Activated B cell treated with CpG ODN at 0.5 μM for 24 hours (primary cell): ENCODE measurements around the gene TSBP1. TPM values are rescaled to one million over a fixed set of nuclear protein-coding genes. Genes with fewer than 3 reads are reported as not detected.
"Not testable (repeated sequence)": the region's sequence is repeated elsewhere in the genome, so short reads cannot be mapped to it uniquely, and the experiment has no call there.

ENCODE experiments used
- ATAC-seq: fragments of 200-7000 bp; cut with Tn5 transposase; one replicate; pipeline ENCODE4 v1.10.0; 2021; ENCODE audit warnings: low read depth, mild to moderate bottlenecking, moderate library complexity
- CTCF ChIA-PET: fragments of 350-600 bp; sonication (Branson Sonifier 250); formaldehyde crosslinking; loops from one replicate; lab custom pipeline; 2021; ENCODE audit warnings: antibody characterized with exemption; lab: Charles Lee
- POLR2A ChIA-PET: fragments of 350-600 bp; sonication (Branson Sonifier 250); formaldehyde crosslinking; loops from one replicate; lab custom pipeline; 2021; ENCODE audit warnings: antibody characterized with exemption; lab: Charles Lee
- DNase-seq: peaks from one replicate; pipeline ENCODE4 v3.0.0; 2022
- H3K27ac Mint-ChIP-seq: one replicate; pipeline ENCODE4 v1.8.0; 2020; ENCODE audit warnings: mixed read lengths
- H3K27me3 Mint-ChIP-seq: one replicate; pipeline ENCODE4 v1.8.0; 2021; ENCODE audit warnings: mixed read lengths
- H3K36me3 Mint-ChIP-seq: one replicate; pipeline ENCODE4 v1.8.0; 2021; ENCODE audit warnings: low read depth, mixed read lengths
- H3K4me1 Mint-ChIP-seq: one replicate; pipeline ENCODE4 v1.8.0; 2021; ENCODE audit warnings: mixed read lengths
- H3K4me3 Mint-ChIP-seq: one replicate; pipeline ENCODE4 v1.8.0; 2020; ENCODE audit warnings: mild to moderate bottlenecking, mixed read lengths
- H3K9me3 Mint-ChIP-seq: one replicate; pipeline ENCODE4 v1.8.0; 2020; ENCODE audit warnings: mixed read lengths
- CTCF ChIP-seq: fragments of 200-600 bp; IDR thresholded peaks from one replicate; pipeline ENCODE4 v1.8.0; 2022; ENCODE audit warnings: antibody characterized with exemption, mild to moderate bottlenecking
- intact Hi-C: fragments of 100-400 bp; cut with micrococcal nuclease; formaldehyde crosslinking; loops from one replicate; pipeline ENCODE4 v1.15.1; 2024
- total RNA-seq: library from RNA; stranded (reverse); gene quantifications from 2 replicates; pipeline ENCODE4 v1.2.3, GENCODE V29; 2022

The TSBP1 gene
- total RNA-seq, 1 donor from 2014 or later: not detected

GRCh38 chr6:32293695-32294094, 78.0 kb downstream of the TSBP1 start:
- intact Hi-C loops: no loop called here
- Mint-ChIP-seq H3K4me3 (no peak overlapping the region), H3K27ac (no peak overlapping the region), H3K9me3 (no peaks in the 10 kb centered on the region), H3K27me3 (no peaks in the 10 kb centered on the region), H3K4me1 (peaks cover 35% of the 10 kb centered on the region), H3K36me3 (no peaks in the 10 kb centered on the region)
- TF ChIP-seq CTCF: no peak
- POLR2A ChIA-PET: no interaction called here
- CTCF ChIA-PET: no interaction called here
- ATAC-seq: no peak
- DNase-seq: no peak

DNA sequence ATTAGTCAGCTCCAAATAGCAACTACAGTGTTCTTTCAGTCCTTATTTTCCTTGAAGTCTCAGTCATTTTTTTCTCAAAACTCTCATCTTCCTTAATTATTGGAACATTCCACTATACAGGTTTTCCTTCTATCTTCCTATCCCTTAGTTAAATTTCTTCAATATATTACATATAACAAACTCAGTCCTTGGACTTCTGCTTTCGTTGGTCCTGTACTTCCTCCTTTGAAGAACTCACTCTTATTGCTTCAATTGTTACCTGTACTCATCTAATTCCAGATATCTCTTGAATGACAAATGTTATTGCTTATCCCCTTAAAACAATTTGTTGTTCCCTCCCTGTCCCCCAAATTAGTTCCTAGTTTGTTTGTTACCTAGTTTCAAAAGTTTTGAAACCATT, 80.2 kb downstream of the TSBP1 start:
- ChIA-PET POLR2A (no interaction called here), CTCF (no interaction called here)
- no peaks in the 10 kb centered on the region for H3K9me3 Mint-ChIP-seq
- peaks cover 42% of the 10 kb centered on the region for H3K4me1 Mint-ChIP-seq
- TF ChIP-seq CTCF: no peak
- H3K27me3 Mint-ChIP-seq: no peaks in the 10 kb centered on the region
- H3K4me3 Mint-ChIP-seq: no peak overlapping the region
- intact Hi-C loops: no loop called here
- ATAC-seq (peak; percentile 58), DNase-seq (no peak)
- peak overlapping the region; percentile 46 for H3K27ac Mint-ChIP-seq
- no peaks in the 10 kb centered on the region for H3K36me3 Mint-ChIP-seq

DNA sequence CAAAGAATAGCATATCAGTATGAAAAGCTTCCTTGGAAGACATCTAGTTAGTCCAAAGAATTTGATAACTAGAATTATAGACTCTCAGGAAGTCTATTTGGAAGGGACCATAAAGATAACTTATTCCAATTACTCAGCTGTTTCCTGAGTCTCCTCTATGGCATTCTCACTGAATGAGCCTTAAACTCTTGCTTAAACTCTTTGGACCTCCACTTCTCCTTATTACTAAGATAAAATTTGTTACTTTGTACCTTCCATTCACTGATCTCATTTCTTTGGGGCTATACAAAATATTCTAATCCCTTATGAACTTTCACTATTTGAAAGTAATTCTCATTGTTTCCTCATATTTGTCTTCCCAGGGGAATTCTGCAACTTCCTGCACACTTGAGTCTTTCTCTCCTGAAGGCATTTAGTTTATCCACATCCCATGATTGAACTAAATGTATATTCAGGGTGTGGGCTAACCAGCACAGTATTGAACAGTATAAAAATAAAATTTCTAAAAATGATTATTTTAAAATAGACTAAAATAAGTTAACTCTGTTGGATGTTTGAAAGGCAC, 80.7 kb downstream of the TSBP1 start:
- Mint-ChIP-seq H3K27me3 (no peaks in the 10 kb centered on the region), H3K9me3 (no peaks in the 10 kb centered on the region), H3K36me3 (no peaks in the 10 kb centered on the region), H3K27ac (peak overlapping the region; percentile 50), H3K4me3 (no peak overlapping the region), H3K4me1 (peaks cover 42% of the 10 kb centered on the region)
- intact Hi-C loops: no loop called here
- CTCF ChIA-PET: no interaction called here
- DNase-seq (no peak), ATAC-seq (no peak)
- no peak for TF ChIP-seq CTCF
- POLR2A ChIA-PET: no interaction called here

- H3K27ac Mint-ChIP-seq: peak overlapping the region; percentile 43
- H3K36me3 Mint-ChIP-seq: no peaks in the 10 kb centered on the region
- ChIA-PET CTCF (interaction anchor here (1.3 kb wide), 1 partner anchor 33 kb away, joined by 4 read pairs; no protein-coding TSS in a partner anchor), POLR2A (interaction anchor here (0.5 to 1.2 kb wide), 3 partner anchors 10 to 550 kb away, joined by 3 to 6 read pairs (median 3); partner anchors contain the start of gene TAP2)
- no peaks in the 10 kb centered on the region for H3K9me3 Mint-ChIP-seq
- no peak overlapping the region for H3K4me3 Mint-ChIP-seq
- DNase-seq: no peak
- intact Hi-C loops: no loop called here
- no peak for ATAC-seq
- no peak for TF ChIP-seq CTCF
- H3K4me1 Mint-ChIP-seq: peaks cover 42% of the 10 kb centered on the region
- no peaks in the 10 kb centered on the region for H3K27me3 Mint-ChIP-seq
Observed at GRCh38 chr6:32288426-32288825, 83.3 kb downstream of the TSBP1 start.

DNA sequence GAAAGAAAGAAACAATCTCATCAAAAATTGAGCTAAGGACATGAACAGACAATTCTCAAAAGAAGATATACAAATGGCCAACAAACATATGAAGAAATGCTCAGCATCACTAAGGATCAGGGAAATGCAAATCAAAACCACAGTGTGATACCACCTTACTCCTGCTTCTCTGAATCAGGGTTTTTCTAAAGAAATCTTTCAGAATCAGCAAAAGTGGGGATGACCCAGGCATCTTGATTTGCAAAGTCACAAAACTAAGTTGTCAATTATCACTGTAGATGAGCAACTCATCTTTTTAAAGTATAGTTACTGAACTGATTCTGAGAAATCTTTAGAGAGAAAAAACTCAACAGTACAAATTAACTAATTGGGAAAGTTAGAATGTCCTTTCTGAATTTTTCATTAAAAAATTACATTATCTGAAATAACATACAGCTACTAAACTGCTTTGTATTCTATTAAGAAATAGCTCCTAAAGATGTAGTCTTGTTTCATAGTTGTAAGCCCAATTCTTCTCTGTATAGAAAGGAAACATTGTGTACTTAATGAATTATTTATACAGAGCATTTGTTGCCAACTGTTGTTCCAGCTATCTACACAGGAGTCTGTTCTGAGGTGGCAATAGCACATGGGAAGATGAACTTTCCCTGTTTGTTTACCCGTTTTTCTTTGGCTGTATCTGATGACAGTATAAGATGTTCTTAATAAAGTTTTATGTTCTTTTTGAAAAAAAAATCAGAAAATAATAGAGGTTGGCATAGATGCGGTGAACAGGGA, 97.7 kb downstream of the TSBP1 start:
- H3K4me1 Mint-ChIP-seq: peaks cover 60% of the 10 kb centered on the region

More for the DNA sequence above, 97.7 kb downstream of the TSBP1 start:
- H3K4me3 Mint-ChIP-seq: peak overlapping the region; percentile 51
- H3K36me3 Mint-ChIP-seq: peaks cover 18% of the 10 kb centered on the region
- not testable (repeated sequence) for H3K27me3 Mint-ChIP-seq, ATAC-seq, DNase-seq
- peak overlapping the region; percentile 79 for H3K27ac Mint-ChIP-seq
- peaks cover 17% of the 10 kb centered on the region for H3K9me3 Mint-ChIP-seq
- POLR2A ChIA-PET: interaction anchor here (0.6 to 1.3 kb wide), 3 partner anchors 53 to 697 kb away, joined by 3 to 5 read pairs (median 3); no protein-coding TSS in a partner anchor
- CTCF ChIA-PET: interaction anchor here (0.7 kb wide), 1 partner anchor 18 kb away, joined by 3 read pairs; no protein-coding TSS in a partner anchor
- intact Hi-C loops: loop anchor here (5.0 kb wide), 1 partner anchor 33 kb away; no protein-coding TSS in a partner anchor
